SU-DHL-6 (cell line): ENCODE data around the gene MGRN1.

Source experiments
- EZH2phosphoT487 ChIP-seq: fragments of 200-600 bp; sonication (generic), shearing (Covaris generic); conservative IDR thresholded peaks from 2 replicates; pipeline ENCODE4 v1.6.1; 2018; ENCODE audit warnings: mild to moderate bottlenecking, antibody characterized with exemption, low read length, moderate library complexity, mixed read lengths
- TF ChIP-seq, protein P1 (sequence below): fragments of 200-600 bp; sonication (generic); IDR thresholded peaks from one replicate; pipeline ENCODE4 v1.5.1; 2017; ENCODE audit warnings: antibody characterized with exemption, mild to moderate bottlenecking, low read length, moderate library complexity; ENCODE audit not compliant: insufficient read depth, poor library complexity, severe bottlenecking

DNA sequence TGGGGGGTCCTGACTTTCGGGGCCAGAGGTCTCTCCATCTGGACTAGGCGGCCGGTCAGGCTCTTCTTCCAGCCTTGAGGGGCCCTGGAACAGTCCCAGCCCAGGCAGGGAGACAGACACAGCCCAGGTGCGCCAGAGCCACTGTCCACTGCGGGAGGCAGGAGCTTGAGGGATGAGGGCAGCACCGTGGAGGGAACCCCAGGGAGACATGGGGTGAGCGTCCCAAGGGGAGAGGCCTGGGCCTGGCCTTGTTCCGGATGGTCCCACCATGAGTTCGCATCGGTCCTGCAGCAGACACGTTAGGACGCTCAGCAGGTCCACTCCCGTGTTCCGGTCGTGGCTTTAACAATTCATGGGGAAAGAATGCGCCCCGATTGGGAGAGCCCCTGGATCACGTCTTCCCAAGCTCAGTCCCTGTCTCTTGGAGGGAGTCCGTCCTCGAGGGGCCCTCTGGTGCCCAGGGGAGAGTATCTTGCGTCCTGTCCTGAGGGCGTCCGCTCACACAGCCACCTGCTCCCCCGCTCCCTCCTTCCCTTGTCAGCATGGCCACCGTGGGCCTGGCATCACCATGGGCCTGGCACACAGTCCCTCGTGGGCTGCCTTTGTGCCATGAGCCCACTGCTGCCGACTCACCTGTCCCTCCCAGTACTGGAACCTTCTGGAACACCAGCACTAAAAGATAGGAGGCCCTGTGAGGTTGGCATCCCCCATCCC lies 62.0 kb downstream of the MGRN1 start:
- TF ChIP-seq, protein P1, sequence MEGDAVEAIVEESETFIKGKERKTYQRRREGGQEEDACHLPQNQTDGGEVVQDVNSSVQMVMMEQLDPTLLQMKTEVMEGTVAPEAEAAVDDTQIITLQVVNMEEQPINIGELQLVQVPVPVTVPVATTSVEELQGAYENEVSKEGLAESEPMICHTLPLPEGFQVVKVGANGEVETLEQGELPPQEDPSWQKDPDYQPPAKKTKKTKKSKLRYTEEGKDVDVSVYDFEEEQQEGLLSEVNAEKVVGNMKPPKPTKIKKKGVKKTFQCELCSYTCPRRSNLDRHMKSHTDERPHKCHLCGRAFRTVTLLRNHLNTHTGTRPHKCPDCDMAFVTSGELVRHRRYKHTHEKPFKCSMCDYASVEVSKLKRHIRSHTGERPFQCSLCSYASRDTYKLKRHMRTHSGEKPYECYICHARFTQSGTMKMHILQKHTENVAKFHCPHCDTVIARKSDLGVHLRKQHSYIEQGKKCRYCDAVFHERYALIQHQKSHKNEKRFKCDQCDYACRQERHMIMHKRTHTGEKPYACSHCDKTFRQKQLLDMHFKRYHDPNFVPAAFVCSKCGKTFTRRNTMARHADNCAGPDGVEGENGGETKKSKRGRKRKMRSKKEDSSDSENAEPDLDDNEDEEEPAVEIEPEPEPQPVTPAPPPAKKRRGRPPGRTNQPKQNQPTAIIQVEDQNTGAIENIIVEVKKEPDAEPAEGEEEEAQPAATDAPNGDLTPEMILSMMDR, result no peak
- TF ChIP-seq EZH2phosphoT487, result no peak
